ENCODE results near the gene OR10G4. TPM values are rescaled to one million over a fixed set of nuclear protein-coding genes. Genes with fewer than 3 reads are reported as not detected.

OR10G4 gene
- total RNA-seq, 2 experiments from 2014 or later: not detected

GRCh38 chr11:124052966-124053365 is 40.2 kb downstream of the OR10G4 start:
- no peak overlapping the region for H3K4me2 ChIP-seq (ENCODE audit: low read length)
- no peak for DNase-seq (ENCODE audit: low spot score)
- no peak for TF ChIP-seq EZH2phosphoT487 (IDR thresholded peaks at IDR 0.05; ENCODE audit: borderline replicate concordance, low read depth, low read length)
- TF ChIP-seq CTCF (conservative IDR thresholded peaks at IDR 0.05; ENCODE audit: low read length): no peak
- ChIA-PET POLR2A (interaction anchor here (1.2 kb wide), 1 partner anchor 16 kb away, joined by 3 read pairs; no protein-coding TSS in a partner anchor), CTCF (ENCODE audit: unreplicated experiment) (no interaction called here)
- H3K4me1 ChIP-seq (ENCODE audit: insufficient read depth, low read length, poor library complexity, severe bottlenecking): no peaks in the 10 kb centered on the region
- H3K36me3 ChIP-seq (ENCODE audit: insufficient read depth, low read length): no peaks in the 10 kb centered on the region
- H3K27ac ChIP-seq (ENCODE audit: low read depth, low read length, poor library complexity, severe bottlenecking): no peak overlapping the region
- no peak overlapping the region for H2AFZ ChIP-seq (ENCODE audit: low read length)
- no peaks in the 10 kb centered on the region for H3K9me2 ChIP-seq (ENCODE audit: insufficient read depth, low read length)
- H3K9me3 ChIP-seq (ENCODE audit: low read length): no peaks in the 10 kb centered on the region
- H3K4me3 ChIP-seq (ENCODE audit: low read depth, low read length, poor library complexity, severe bottlenecking): no peak overlapping the region
- intact Hi-C loops (cut with micrococcal nuclease; ENCODE audit: unreplicated experiment): no loop called here
- H3K79me2 ChIP-seq (ENCODE audit: insufficient read depth, low read depth, low read length): no peaks in the 10 kb centered on the region
- H4K20me1 ChIP-seq (ENCODE audit: insufficient read depth, low read length): no peaks in the 10 kb centered on the region
- no TSS peak for BruUV-seq (replicated peaks)

Other genes starting within 250 kb of the OR10G4 start
- gene OR6M1, start 206.6 kb upstream of the OR10G4 start, total RNA-seq (2014; rRNA removed; shearing (Covaris generic)): not detected in 2 replicates
- not detected in 2 replicates for gene OR6M1, start 206.6 kb upstream of the OR10G4 start, total RNA-seq (2022)
- not detected in 2 replicates for gene TMEM225, start 127.3 kb upstream of the OR10G4 start, total RNA-seq (2014; rRNA removed; shearing (Covaris generic))
- gene TMEM225, start 127.3 kb upstream of the OR10G4 start, total RNA-seq (2022): not detected in 2 replicates
- not detected in 2 replicates for gene OR8D4, start 110.8 kb upstream of the OR10G4 start, total RNA-seq (2014; rRNA removed; shearing (Covaris generic))
- not detected in 2 replicates for gene OR8D4, start 110.8 kb upstream of the OR10G4 start, total RNA-seq (2022)
- not detected in 2 replicates for gene OR4D5, start 73.4 kb upstream of the OR10G4 start, total RNA-seq (2014; rRNA removed; shearing (Covaris generic))
- not detected in 2 replicates for gene OR4D5, start 73.4 kb upstream of the OR10G4 start, total RNA-seq (2022)
- gene OR6T1, start 69.2 kb upstream of the OR10G4 start, total RNA-seq (2014; rRNA removed; shearing (Covaris generic)): not detected in 2 replicates
- gene OR6T1, start 69.2 kb upstream of the OR10G4 start, total RNA-seq (2022): not detected in 2 replicates
- not detected in 2 replicates for gene OR10S1, start 35.2 kb upstream of the OR10G4 start, total RNA-seq (2014; rRNA removed; shearing (Covaris generic))
- gene OR10S1, start 35.2 kb upstream of the OR10G4 start, total RNA-seq (2022): not detected in 2 replicates
- not detected in 2 replicates for gene OR10G6, start 17.8 kb upstream of the OR10G4 start, total RNA-seq (2014; rRNA removed; shearing (Covaris generic))
- not detected in 2 replicates for gene OR10G6, start 17.8 kb upstream of the OR10G4 start, total RNA-seq (2022)
- gene OR10G9, start 10.0 kb downstream of the OR10G4 start, total RNA-seq (2014; rRNA removed; shearing (Covaris generic)): not detected in 2 replicates
- not detected in 2 replicates for gene OR10G9, start 10.0 kb downstream of the OR10G4 start, total RNA-seq (2022)
- not detected in 2 replicates for gene OR10G8, start 13.8 kb downstream of the OR10G4 start, total RNA-seq (2014; rRNA removed; shearing (Covaris generic))
- not detected in 2 replicates for gene OR10G8, start 13.8 kb downstream of the OR10G4 start, total RNA-seq (2022)
- not detected in 2 replicates for gene OR10G7, start 28.3 kb downstream of the OR10G4 start, total RNA-seq (2014; rRNA removed; shearing (Covaris generic))
- gene OR10G7, start 28.3 kb downstream of the OR10G4 start, total RNA-seq (2022): not detected in 2 replicates
- gene VWA5A, start 102.5 kb downstream of the OR10G4 start, total RNA-seq (2014; rRNA removed; shearing (Covaris generic)): 0.38 and 0.44 TPM in 2 replicates
- 1.8 and 2.1 TPM in 2 replicates for gene VWA5A, start 102.5 kb downstream of the OR10G4 start, total RNA-seq (2022)
- not detected in 2 replicates for gene OR10D3, start 170.3 kb downstream of the OR10G4 start, total RNA-seq (2014; rRNA removed; shearing (Covaris generic))
- not detected in 2 replicates for gene OR10D3, start 170.3 kb downstream of the OR10G4 start, total RNA-seq (2022)
- not detected in 2 replicates for gene OR8G1, start 228.1 kb downstream of the OR10G4 start, total RNA-seq (2014; rRNA removed; shearing (Covaris generic))
- gene OR8G1, start 228.1 kb downstream of the OR10G4 start, total RNA-seq (2022): not detected in 2 replicates
- not detected in 2 replicates for gene OR8G5, start 243.4 kb downstream of the OR10G4 start, total RNA-seq (2014; rRNA removed; shearing (Covaris generic))
- gene OR8G5, start 243.4 kb downstream of the OR10G4 start, total RNA-seq (2022): not detected in 2 replicates